Stimulated activated CD4-positive, alpha-beta T cell treated with anti-CD3 and anti-CD28 coated beads, TNF-alpha, amount 100 ng/mL, for 48 hours (primary cell): Measurements from ENCODE around the gene SLC16A10.
"Not testable (repeated sequence)": the region's sequence is repeated elsewhere in the genome, so short reads cannot be mapped to it uniquely, and the experiment has no call there.

Experiments used
- DNase-seq, 3 donors: peaks; one replicate each; pipeline ENCODE4 v3.0.0-alpha.2; 2020; ENCODE audit warnings: low read depth in 3 of 3

Gene SLC16A10

DNA sequence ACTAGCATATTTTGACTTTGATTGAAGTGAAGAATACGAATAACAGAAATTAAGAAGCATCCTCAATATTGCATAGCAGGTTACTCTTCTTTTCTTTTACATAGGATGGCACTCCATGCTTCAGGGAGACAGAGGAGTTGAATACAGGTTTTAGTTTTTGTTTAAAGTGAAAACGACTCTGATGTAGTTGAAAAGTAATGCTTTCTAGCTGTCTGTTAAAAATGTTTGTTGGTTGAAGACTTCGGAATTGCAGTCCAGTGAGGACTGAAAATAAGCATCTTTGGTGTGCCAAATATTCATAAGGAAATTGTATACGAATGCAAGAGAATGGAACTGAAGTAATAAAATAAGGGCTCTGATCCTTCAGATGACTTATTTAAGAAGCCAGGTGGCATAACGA lies 618 bp upstream of the SLC16A10 start:
- no peak for DNase-seq

DNA sequence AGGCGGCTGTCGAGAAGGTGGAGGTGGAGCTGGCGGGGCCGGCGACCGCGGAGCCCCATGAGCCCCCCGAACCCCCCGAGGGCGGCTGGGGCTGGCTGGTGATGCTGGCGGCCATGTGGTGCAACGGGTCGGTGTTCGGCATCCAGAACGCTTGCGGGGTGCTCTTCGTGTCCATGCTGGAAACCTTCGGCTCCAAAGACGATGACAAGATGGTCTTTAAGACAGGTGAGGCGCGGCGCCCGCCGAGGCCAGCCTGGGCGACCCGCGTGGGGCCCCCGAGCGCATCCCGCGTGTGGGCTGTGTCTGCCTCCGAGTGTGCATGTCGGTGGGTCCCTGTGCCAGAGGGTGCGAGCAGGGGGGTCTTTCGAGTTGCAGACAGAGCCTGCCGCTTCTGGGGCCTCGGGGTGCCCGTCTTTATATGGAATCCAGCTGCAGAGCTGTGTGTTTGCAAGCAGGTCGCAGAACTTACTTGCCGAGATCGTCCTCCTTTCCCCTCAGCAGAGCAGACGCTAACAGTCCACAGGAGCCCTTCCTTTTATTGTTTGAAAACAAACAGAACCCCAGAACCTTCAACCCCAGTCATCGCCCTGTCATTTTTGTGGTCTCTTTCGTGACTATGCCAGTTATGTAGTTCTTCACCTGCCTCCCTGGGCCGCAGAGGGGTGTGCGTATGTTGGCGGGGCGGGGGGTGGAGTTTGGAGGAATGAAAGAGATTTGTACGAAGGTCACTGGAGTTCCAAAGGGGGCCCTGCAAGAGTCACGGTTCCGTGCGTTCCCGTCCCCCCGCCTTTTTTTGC lies 766 bp downstream of the SLC16A10 start:
- peak in 2 of 3 donors; percentile 47 to 56 for DNase-seq

DNA sequence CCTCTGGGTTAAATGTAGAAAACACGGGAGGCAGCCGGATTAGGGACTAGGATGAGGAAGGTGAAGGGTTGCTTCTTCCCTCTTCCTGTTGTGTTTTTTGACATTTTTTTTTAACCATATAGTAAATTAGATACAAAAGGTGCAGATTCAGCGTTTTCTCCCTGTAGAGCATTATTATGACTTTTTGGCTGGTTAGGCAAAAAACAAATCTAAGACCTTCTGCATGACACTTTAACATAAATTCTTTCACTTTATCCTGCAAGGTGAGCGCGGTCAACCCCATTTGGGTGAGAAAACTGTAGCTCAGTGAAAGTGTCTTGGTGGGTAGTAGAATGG lies 1.3 kb downstream of the SLC16A10 start:
- DNase-seq: no peak

DNA sequence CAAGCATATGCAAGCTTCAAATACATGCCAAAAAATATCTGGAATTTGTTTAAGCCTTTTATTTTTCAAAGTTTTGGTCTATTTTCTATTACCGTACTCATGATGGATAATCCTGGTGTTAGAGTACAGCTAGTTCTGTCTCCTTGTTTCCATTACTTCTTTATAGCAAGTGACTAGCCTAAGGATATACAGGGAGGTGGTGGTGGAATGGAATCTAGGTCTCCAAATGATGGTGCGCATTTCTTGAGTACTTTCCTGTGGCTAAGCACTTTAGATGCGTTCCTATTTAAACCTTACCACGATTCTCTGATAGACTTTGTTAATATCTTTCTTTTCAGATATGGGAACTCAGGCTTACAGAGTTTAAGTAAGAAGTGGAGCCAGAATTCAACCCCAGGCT lies 3.5 kb downstream of the SLC16A10 start:
- DNase-seq: no peak

DNA sequence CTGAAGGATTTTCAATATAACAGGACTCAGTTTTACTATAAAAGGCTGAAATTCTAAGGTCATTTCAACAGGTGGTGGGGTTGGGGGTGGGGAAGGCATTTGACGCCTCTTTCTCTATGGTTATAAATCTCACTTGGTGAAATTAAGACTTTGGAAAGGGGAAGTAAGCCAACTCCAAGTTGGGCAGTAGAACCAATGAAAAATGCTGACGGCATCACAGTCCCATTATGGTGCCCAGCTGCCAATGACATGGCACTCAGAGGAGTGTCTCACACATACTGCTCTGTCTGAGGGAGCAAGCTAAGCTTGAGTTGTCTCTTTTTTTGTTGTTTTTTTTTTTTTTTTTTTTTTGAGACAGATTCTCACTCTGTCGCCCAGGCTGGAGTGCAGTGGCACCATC lies 4.7 kb downstream of the SLC16A10 start:
- DNase-seq: no peak

DNA sequence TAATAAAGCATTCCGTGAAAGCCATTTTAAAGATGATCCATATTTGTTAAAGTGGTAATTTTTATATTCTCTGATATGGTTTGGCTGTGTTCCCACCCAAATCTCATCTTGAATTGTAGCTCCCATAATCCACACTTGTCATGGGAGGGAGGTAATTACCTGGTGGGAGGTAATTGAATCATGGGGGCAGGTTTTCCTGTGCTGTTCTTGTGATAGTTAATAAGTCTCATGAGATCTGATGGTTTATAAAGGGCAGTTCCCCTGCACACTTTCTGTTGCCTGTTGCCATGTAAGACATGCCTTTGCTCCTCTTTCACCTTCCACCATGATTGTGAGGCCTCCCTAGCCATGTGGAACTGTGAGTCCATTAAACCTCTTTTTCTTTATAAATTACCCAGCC lies 8.2 kb downstream of the SLC16A10 start:
- not testable (repeated sequence) for DNase-seq

DNA sequence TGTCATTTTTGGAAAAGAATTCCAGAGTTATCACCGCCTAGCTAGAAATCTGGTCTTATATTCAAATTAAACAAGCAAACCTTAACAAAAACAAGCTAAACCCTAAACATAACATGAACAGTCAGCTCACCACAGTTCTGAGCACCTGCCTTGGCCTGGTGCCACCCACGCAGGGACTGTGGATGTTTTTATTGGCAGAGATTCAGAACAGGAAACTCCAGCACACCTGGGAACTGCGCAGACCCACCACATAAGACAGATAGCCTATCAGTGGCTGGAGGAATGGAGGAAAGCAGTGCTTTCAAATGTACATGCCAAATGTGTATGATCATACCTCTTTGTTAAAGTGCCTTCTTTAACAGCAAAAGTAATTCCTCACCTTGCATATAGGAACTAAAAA lies 8.9 kb downstream of the SLC16A10 start:
- DNase-seq: peak in 2 of 3 donors; percentile 11 to 25

DNA sequence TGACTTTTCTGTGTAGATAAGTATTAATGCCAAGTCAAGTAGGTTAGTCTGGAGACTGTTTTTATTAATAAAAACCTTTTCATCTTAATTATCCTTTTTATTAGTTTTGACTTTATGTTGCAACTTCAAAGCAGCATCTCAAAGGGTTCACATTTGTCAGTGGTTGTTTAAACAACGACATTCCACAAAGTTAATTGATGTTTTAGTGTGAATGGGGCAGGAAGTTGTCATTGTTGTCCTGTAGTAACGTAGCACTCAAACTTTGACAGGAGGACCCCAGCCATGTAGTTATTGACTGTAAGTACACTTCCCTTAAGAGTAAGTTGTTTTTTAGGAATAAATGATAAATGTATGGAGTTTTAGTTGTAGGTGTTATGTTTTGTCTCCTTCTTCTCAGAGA lies 11.3 kb downstream of the SLC16A10 start:
- DNase-seq: no peak

DNA sequence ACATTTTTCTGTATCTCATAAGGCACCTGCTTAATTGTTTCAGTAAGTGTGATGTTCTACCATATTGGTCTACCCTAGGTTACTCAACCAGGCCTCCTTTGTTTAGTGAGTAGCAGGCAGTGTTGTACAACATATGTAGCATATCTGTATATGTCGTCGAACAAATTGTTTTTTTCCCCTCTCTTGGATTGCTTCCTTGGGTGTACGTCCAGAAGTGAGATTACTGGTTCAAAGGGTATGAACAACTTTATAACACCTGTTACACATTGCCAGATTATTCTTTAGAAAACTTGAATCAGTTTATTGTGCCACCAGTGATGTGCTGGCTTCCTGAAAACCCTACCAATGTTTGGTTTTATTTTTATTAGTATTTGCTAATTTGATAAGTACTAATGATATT lies 14.7 kb downstream of the SLC16A10 start:
- no peak for DNase-seq

DNA sequence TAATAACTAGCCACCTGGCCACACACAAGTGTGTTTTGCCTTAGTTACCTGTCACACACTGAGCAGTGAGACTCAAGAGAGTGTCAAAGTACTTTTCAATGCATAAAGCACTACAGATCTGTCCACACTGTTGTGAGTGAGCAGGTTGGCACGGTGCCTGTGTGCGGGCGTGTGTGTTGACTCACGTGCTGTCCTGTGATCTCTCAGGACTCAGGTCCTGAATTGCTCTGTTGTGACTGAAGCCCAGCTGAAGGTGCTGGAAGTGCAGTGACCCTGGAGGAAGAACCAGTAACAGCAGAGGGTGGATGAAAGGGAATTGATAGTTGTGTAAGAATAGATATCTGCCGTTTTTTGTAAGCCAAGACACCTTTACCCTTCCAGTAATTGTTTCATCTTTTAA lies 18.3 kb downstream of the SLC16A10 start:
- peak in 2 of 3 donors; percentile 10 to 29 for DNase-seq

DNA sequence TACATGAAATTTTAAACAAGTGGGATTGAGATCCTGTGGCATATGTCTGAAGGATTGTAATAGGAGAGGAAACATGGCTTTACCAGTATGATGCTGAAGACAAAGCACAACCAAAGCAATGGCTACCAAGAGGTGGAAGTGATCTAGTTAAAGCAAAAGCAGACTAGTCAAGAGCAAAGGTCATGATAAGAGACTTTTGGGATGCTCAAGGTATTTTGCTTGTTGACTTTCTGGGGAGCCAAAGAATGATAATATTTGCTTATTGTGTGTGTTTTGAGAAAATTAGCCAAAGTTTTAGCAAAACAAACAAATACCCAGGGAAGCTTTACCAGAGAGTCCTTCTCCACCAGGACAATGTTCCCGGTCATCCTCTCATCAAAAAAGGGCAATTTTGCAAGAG lies 20.3 kb downstream of the SLC16A10 start:
- no peak for DNase-seq

DNA sequence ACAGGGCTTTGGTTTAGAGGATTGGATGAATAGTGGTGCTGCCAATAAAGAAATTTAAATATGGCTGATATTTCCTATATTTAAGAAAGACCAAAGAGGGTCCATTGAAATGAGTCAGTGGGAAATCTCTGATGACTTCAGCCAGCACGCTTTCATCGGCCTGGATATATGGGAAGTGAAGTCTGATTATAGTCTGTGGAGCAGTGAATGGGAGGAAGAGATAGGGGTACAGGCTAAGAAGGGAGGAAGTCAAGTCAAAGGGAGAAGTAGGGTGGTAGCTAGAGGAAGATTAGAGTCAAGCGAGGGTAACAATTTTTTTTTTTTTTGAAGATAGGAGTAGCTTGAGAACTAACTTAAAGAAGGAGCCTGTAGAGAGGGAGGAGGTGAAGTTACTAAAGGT lies 22.7 kb downstream of the SLC16A10 start:
- DNase-seq: no peak

DNA sequence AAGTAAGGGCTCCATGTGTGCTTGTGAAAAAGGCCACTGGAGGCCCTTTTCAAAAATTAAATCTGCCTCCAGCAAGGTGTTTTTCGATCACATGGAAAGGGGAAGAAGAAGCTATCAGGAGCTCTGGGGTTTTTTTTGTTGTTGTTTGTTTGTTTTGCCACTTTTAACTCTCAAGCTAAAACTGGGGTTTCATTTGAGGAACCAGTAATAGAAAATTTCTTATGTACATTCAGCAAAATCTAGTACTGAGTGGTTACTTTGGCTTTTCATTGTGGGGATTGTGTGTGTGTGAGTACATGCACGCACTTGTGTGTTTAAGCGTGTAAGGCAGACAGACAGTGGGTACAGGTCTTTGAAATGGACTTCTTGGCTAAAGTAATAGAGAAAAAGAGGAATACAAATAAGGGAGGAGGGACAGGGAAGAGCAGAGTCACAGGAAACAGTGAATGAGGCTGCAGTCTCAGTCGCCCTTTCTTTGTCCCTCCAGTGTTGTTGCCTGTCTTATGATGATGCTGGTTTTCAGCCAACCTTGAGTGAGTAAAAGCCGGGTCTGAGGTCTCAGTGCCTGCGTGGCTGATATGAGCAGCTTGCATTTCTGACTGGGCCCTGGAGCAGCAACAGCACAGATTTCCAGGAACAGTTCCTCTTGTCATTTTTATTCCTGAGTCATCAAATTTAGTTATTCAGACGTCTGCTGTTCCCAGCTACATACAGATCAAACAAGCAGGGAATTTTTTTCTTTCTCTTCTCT lies 26.2 kb downstream of the SLC16A10 start:
- DNase-seq: peak in 2 of 3 donors; percentile 17 to 37

DNA sequence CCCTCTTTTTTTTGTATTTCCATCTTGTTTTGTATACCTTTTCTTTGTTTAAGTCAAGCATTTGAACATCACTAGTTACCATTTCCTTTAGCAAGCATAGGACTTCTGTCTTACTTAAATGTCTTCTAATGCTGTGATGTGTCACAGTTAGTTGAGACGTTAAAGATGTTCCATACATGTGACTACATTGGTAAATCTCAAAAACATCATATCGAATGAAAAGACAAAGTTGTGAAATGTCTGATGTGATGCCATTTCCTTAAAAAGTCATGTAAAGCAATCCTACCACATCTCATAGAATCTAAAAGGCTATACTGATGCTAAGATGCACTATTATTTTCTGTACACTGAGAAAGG lies 26.8 kb downstream of the SLC16A10 start:
- no peak for DNase-seq

DNA sequence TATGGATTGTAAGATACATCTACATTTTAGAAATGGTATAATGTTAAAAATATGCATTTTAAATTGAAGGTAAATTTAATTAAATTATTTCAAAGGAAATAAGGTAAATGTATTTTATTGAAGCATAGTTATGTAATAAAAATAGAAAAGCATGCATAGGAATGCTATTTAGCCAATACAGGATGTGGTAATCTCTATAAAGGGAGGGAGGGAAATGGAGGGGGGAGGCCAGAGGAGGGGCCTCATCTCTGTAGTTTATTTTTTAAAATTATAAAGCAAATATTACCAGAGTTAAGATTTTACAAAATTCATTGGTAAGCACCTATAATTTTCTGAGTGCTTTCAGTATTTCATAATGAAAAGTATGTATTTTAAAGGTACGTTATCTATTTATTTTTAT lies 27.2 kb downstream of the SLC16A10 start:
- DNase-seq: no peak

DNA sequence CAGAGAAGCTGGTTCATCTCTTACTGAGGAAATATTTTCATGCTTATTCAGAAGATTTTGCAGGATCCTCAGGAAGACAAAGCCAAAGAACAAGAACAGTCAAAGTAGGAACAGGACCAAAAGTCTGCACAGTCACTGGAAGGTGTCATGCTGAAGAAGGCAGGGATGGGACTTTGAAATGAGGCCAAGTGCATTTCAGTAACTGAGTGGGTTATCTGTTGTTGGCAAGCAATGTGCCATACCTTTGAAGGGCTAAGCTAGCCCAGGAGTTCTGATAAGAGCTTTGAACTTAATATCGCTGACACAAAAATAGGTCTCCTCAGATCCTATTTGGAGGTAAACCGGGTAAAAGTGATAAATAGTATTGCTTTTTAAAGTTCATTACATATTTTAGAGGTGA lies 31.5 kb downstream of the SLC16A10 start:
- DNase-seq: no peak

DNA sequence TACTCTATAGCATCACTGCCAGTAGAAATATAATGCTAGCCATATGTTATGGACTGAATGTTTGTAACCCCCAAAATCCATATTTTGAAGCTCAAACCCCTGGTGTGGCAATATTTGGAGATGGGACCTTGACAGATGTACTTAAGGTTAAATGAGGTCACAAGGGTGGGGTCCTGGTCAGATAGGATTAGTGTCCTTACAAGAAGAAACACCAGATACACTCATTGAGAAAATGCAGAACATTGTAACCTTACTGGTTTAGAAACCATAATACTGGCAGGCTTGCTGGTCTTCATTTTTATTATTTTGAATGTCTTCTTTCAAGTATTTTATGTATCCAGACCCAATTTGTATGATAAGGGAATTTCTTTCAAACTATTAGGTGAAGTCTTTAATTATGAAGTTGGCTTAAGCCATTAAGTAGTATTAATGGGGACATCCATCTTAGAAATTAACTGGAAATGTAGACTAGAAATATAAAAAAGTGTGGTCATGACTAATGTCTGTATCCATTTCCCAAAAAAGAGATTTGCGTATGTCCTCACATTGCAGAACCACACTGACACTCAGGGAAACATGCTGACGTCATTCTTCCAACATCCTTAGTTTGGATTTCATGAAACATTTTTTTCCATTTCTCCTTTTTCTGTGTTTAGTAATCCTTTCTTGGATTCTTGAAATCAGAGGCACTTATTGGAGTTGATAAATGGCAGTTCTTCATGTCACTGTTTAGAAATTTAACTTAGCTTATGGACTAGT lies 32.4 kb downstream of the SLC16A10 start:
- no peak for DNase-seq

DNA sequence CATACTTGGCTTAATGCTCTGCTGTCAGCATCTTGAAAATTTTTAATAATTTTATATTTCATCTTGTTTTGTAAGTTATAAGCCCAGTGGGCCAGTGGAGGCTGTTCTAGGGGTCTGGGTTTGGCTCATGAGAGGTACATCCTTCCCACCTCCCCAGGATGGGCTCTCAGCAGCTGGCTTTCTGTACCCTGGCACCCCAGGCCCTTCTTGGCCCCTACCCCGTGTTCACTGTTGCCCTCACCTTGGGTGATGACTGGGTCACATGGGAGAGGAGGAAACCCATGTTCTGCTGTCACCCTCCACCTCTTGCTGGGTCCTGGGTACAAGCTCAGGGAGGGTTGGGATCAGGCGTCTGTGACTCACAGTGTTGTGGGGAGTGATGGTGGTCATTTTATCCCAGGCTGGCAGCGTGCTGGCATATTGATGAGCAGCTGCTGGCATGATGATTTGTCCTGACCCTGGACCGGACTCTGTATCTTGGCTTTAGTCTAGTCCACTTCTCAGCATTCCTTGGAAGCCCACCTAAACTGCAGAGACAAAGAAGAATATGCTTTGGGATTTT lies 34.6 kb downstream of the SLC16A10 start:
- DNase-seq: no peak

DNA sequence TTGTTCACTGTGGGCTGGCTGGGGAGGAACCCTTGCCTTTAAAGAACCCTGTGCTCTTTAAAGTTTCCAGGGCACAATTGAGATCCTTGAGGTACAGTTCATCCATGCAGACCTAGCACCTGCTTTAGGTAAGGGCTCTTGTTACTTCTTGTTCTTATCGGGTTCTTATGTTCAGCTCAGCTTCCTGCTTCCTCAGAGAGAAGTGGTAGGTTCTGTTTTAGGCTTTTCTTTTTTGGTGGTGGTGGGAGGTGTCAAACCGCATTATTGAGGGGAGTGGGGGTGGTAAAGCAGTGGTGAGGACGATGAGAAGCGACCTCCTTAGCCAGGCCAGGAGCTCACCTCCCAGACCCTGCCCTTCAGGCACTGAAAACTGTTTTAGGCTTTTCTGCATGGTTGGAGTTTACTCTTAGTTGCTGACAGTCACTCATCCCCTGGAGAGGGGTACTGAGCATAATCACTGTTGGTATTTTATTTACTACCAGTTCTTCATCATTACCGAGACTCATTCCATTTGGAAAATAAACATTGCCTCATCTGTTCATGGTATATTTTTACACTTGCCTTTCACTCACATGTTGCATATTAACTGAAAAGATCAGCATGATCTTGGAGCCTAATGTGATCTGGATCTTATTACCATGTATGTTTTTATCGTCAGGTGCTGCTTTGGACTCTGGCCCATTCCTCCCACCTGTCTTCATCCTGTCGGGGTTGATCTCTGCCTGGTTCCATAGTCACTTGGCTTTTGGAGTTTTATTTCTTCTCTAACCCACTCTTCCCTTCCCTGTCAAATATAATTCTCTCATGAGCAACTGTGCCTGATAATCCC lies 35.4 kb downstream of the SLC16A10 start:
- no peak for DNase-seq

DNA sequence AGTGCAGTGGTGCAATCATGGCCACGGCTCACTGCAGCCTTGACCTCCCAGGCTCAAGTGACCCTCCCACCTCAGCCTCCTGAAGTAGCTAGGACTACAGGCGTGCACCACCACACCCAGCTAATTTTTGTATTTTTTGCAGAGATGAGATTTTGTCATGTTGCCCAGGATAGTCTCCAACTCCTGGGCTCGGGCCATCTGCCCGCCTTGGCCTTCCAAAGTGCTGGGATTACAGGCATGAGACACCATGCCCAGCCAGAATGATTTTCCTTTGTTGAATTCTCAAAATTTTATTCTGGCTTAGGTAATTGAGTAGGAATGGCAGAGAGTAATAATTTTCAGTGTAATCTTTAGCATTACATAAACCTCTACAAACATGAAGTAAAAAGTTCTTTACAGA lies 37.1 kb downstream of the SLC16A10 start:
- no peak for DNase-seq

DNA sequence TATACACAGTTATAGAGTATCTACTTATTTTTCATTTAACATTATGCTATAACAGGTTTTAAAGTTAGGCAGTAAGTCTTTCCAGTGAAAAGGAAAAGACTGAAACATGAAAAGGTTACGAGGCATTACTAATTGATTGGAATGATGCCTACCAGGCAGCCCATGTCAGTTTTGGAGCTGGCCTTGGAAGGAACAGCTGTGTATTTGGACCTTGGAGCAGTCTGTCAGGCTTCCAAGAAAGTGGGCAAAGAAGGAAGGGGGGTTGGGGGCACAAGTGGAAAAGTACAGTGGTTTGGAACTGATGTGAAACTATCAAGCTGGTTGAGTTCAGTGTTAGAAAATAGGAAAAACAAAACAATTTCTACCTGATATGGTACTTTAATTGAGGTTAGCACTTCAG lies 41.7 kb downstream of the SLC16A10 start:
- DNase-seq: no peak

DNA sequence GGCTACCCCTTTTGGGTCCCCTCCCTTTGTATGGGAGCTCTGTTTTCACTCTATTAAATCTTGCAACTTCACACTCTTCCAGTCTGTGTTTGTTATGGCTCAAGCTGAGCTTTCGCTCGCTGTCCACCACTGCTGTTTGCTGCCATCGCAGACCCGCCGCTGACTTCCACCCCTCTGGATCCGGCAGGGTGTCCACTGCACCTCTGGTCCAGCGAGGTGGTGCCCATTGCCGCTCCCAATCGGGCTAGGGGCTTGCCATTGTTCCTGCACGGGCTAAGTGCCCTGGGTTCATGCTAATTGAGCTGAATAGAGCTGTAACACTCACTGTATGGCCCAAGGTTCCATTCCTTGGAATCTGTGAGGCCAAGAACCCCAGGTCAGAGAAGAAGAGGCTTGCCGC lies 43.7 kb downstream of the SLC16A10 start:
- DNase-seq: not testable (repeated sequence)
